ENCODE results near the gene CEP78. TPM values are rescaled to one million over a fixed set of nuclear protein-coding genes. Genes with fewer than 3 reads are reported as not detected.

Gene CEP78
- total and polyA plus RNA-seq, 2 donors from 2014 or later = 7.5 to 8.9 TPM

DNA sequence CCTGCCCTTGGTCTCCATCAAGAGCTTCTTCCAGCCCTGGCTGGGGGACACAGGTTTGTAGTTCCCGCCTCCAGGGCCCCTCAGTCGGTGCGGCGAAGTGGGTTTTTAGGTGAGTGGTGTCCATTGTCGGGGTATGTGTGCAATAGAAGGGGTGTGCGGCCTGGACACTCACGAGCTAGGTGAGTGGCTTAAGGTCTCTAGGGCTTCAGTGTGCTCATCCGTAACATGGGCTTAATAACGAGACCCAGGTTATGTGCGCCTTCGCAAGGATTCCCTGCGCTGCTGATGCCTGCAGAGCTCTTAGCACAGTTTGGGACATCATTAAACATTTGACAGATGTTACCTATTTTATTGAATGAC lies 656 bp downstream of the CEP78 start:
- H3K36me3 ChIP-seq (ENCODE audit: control insufficient read depth in 2 of 3, insufficient read depth in 3 of 3, low read length in 3 of 3) = no peaks in the 10 kb centered on the region
- intact Hi-C loops (cut with DNase I) = no loop called here
- no peaks in the 10 kb centered on the region for H3K27me3 ChIP-seq (ENCODE audit: control insufficient read depth, insufficient read depth, low read length)
- FAIRE-seq = no peak
- peaks cover 0 to 5% (median 4%) of the 10 kb centered on the region in 3 donors for H3K4me1 ChIP-seq (ENCODE audit: control insufficient read depth in 2 of 3, insufficient read depth in 2 of 3, low read depth in 1 of 3, low read length in 3 of 3)
- peak in 2 of 5 donors; percentile 60 to 77 for DNase-seq
- TF ChIP-seq, protein P1, sequence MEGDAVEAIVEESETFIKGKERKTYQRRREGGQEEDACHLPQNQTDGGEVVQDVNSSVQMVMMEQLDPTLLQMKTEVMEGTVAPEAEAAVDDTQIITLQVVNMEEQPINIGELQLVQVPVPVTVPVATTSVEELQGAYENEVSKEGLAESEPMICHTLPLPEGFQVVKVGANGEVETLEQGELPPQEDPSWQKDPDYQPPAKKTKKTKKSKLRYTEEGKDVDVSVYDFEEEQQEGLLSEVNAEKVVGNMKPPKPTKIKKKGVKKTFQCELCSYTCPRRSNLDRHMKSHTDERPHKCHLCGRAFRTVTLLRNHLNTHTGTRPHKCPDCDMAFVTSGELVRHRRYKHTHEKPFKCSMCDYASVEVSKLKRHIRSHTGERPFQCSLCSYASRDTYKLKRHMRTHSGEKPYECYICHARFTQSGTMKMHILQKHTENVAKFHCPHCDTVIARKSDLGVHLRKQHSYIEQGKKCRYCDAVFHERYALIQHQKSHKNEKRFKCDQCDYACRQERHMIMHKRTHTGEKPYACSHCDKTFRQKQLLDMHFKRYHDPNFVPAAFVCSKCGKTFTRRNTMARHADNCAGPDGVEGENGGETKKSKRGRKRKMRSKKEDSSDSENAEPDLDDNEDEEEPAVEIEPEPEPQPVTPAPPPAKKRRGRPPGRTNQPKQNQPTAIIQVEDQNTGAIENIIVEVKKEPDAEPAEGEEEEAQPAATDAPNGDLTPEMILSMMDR (IDR thresholded peaks at IDR 0.05; ENCODE audit: borderline replicate concordance, extremely low read depth, insufficient read depth) = no peak
- peak overlapping the region; percentile 70 to 91 (median 81) for H3K4me3 ChIP-seq (ENCODE audit: low read length in 3 of 3)
- no peaks in the 10 kb centered on the region for H3K9me3 ChIP-seq (ENCODE audit: control insufficient read depth in 2 of 3, insufficient read depth in 1 of 3, low read length in 3 of 3)
- peak overlapping the region; percentile 44 to 72 (median 49) for H3K9ac ChIP-seq (ENCODE audit: low read length in 3 of 3)
- H3K27ac ChIP-seq (ENCODE audit: low read depth in 2 of 2, low read length in 2 of 2) = peak overlapping the region in 1 of 2 donors; percentile 74

DNA sequence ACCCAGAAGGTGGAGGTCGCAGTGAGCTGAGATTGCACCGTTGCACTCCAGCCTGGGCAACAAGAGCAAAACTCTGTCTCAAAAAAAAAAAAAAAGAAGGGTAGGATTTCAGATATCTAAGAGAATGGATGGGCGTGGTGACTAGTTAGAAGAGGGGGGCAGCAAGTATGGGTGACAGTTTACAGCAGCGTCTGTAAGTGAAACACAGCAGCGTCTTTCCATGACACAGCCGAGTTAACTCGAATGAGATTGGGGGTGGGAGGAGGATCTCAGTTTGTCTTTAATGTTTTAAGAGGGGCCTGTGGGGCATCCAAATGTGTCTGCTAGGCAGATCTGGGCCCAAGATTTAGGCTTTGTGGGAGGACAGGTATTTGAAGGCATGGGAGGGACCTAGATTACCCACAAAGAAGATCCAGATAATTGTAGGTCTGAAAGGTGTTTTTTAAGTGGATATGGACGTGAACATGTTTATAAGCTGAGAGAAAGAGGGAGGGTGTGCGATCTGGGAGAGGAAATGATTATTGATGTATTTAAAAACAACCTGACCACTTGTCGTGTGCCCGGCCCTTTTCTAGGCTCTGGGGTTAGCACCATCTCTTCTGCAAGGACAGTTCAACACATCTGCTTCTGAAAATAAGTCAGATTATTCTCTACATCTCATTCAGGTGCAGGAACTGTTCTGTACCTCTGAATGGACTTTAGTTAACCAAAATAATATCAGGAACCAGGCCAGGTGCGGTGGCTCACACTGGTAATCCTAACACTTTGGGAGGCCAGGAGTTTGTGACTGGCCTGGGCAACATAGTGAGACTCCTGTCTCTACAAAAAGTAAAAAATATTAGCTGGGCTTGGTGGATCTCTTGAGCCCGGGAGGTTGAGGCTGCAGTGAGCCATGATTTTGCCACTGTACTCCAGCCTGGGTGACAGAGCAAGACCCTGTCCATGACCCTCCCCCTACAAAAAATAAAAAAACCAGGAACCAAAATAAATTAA lies 2.5 kb downstream of the CEP78 start:
- H3K27me3 ChIP-seq (ENCODE audit: control insufficient read depth, insufficient read depth, low read length) = no peaks in the 10 kb centered on the region
- H3K4me1 ChIP-seq (ENCODE audit: control insufficient read depth in 2 of 3, insufficient read depth in 2 of 3, low read depth in 1 of 3, low read length in 3 of 3) = peaks cover 0 to 5% (median 4%) of the 10 kb centered on the region in 3 donors
- DNase-seq (peak in 2 of 5 donors; percentile 24 to 40), FAIRE-seq (no peak)
- intact Hi-C loops (cut with DNase I) = no loop called here
- TF ChIP-seq, protein P1 (IDR thresholded peaks at IDR 0.05; ENCODE audit: borderline replicate concordance, extremely low read depth, insufficient read depth) = no peak
- H3K9ac ChIP-seq (ENCODE audit: low read length in 3 of 3) = no peak overlapping the region
- H3K4me3 ChIP-seq (ENCODE audit: low read length in 3 of 3) = no peak overlapping the region
- H3K36me3 ChIP-seq (ENCODE audit: control insufficient read depth in 2 of 3, insufficient read depth in 3 of 3, low read length in 3 of 3) = no peaks in the 10 kb centered on the region
- no peaks in the 10 kb centered on the region for H3K9me3 ChIP-seq (ENCODE audit: control insufficient read depth in 2 of 3, insufficient read depth in 1 of 3, low read length in 3 of 3)
- no peak overlapping the region for H3K27ac ChIP-seq (ENCODE audit: low read depth in 2 of 2, low read length in 2 of 2)

DNA sequence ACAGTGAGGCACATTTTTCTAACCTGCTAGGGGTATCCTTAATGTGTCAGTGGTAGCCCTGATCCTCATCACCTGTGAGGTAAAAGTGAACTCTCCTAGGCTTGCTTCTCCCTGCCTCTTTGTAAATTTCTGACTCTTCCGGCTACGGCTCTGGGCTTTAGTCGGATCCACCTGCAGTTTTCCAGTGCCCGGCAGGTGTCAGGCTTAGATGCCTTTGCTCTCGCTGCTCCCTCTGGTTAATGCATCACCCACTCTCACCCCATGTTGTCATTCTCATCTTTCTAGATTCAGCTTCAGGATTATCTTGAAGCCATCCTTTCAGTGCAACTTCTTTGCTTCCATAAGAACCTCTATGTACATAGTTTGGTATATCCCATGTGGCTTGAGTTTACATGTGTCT lies 3.6 kb downstream of the CEP78 start:
- H3K9me3 ChIP-seq (ENCODE audit: control insufficient read depth in 2 of 3, insufficient read depth in 1 of 3, low read length in 3 of 3) = no peaks in the 10 kb centered on the region
- TF ChIP-seq, protein P1 (IDR thresholded peaks at IDR 0.05; ENCODE audit: borderline replicate concordance, extremely low read depth, insufficient read depth) = peak; percentile 46
- no peak overlapping the region for H3K4me3 ChIP-seq (ENCODE audit: low read length in 3 of 3)
- intact Hi-C loops (cut with DNase I) = no loop called here
- no peak overlapping the region for H3K27ac ChIP-seq (ENCODE audit: low read depth in 2 of 2, low read length in 2 of 2)
- FAIRE-seq = no peak
- peaks cover 0 to 5% (median 4%) of the 10 kb centered on the region in 3 donors for H3K4me1 ChIP-seq (ENCODE audit: control insufficient read depth in 2 of 3, insufficient read depth in 2 of 3, low read depth in 1 of 3, low read length in 3 of 3)
- DNase-seq = peak in 4 of 5 donors; percentile 40 to 68 (median 50)
- H3K36me3 ChIP-seq (ENCODE audit: control insufficient read depth in 2 of 3, insufficient read depth in 3 of 3, low read length in 3 of 3) = no peaks in the 10 kb centered on the region
- H3K9ac ChIP-seq (ENCODE audit: low read length in 3 of 3) = no peak overlapping the region
- no peaks in the 10 kb centered on the region for H3K27me3 ChIP-seq (ENCODE audit: control insufficient read depth, insufficient read depth, low read length)

All from kidney (tissue), 14 donors.